Activated naive CD4-positive, alpha-beta T cell treated with anti-CD3 and anti-CD28 coated beads for 36 hours (primary cell): ENCODE data around the gene VEGFB. TPM values are rescaled to one million over a fixed set of nuclear protein-coding genes. Genes with fewer than 3 reads are reported as not detected.

Experiments
- CTCF ChIA-PET: fragments of 350-600 bp; sonication (Branson Sonifier 250); formaldehyde crosslinking; loops from one replicate; lab custom pipeline; 2021; ENCODE audit warnings: antibody characterized with exemption; lab: Charles Lee
- DNase-seq: peaks from one replicate; pipeline ENCODE4 v3.0.0-alpha.2; 2020
- H3K27ac Mint-ChIP-seq: one replicate; pipeline ENCODE4 v1.8.0; 2021; ENCODE audit warnings: mild to moderate bottlenecking, mixed read lengths
- H3K27me3 Mint-ChIP-seq: one replicate; pipeline ENCODE4 v1.8.0; 2021; ENCODE audit warnings: low read depth, mixed read lengths
- H3K36me3 Mint-ChIP-seq: one replicate; pipeline ENCODE4 v1.8.0; 2021; ENCODE audit warnings: low read depth, mixed read lengths
- H3K4me1 Mint-ChIP-seq: one replicate; pipeline ENCODE4 v1.8.0; 2021; ENCODE audit warnings: low read depth, mixed read lengths
- H3K4me3 Mint-ChIP-seq: one replicate; pipeline ENCODE4 v1.8.0; 2021; ENCODE audit warnings: mild to moderate bottlenecking, moderate library complexity, mixed read lengths
- H3K9me3 Mint-ChIP-seq: one replicate; pipeline ENCODE4 v1.8.0; 2021; ENCODE audit warnings: mixed read lengths
- intact Hi-C: fragments of 100-400 bp; cut with micrococcal nuclease; formaldehyde crosslinking; loops from one replicate; pipeline ENCODE4 v1.15.1; 2023
- total RNA-seq, 2 experiments: library from RNA; stranded (reverse); gene quantifications; one replicate each; pipeline ENCODE4 v1.2.3, GENCODE V29; 2021

VEGFB gene
- total RNA-seq, 2 experiments from 2014 or later = 64.2 to 74.5 TPM

DNA sequence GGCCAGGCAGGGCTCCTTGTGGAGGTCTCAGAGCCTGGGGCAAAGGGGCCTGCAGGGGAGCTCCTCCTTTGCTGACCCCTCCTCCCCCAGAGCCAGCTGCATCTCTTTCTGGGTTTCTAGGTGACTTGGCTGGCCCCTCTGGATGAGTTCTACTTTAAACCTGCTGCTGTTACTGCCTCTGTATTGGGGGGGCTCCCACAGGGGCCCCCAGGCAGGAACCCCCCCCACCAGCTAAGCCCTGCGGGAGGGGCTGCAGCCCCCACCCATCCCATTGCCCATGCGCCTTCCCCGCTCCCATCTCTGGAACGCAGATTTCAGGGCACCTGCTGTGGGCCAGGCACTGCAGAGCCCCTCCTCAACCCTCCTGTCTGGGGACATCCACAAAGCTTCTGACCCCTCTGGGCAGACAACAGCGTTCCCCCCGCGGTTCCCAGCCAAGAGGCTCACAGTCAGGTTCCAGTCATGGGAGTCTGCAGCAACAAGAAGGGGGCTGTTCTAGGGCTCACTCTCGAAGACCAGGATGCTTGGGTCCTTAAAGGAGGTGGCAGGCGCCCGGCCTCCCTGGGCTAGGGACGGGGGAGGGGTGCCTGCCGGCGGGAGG lies 16.1 kb downstream of the VEGFB start:
- CTCF ChIA-PET = interaction anchor here (0.5 to 4.1 kb wide), 14 partner anchors 19 to 1431 kb away, joined by 3 to 27 read pairs (median 5); partner anchors contain the start of genes CATSPERZ, ESRRA and FERMT3
- Mint-ChIP-seq H3K9me3 (no peaks in the 10 kb centered on the region), H3K27ac (no peak overlapping the region), H3K4me3 (peak overlapping the region; percentile 76), H3K27me3 (no peaks in the 10 kb centered on the region), H3K36me3 (no peaks in the 10 kb centered on the region), H3K4me1 (peaks cover 13% of the 10 kb centered on the region)
- intact Hi-C loops = loop anchor here (1.0 kb wide), 3 partner anchors 19 to 55 kb away; partner anchors contain the start of genes ESRRA and FERMT3
- no peak for DNase-seq

DNA sequence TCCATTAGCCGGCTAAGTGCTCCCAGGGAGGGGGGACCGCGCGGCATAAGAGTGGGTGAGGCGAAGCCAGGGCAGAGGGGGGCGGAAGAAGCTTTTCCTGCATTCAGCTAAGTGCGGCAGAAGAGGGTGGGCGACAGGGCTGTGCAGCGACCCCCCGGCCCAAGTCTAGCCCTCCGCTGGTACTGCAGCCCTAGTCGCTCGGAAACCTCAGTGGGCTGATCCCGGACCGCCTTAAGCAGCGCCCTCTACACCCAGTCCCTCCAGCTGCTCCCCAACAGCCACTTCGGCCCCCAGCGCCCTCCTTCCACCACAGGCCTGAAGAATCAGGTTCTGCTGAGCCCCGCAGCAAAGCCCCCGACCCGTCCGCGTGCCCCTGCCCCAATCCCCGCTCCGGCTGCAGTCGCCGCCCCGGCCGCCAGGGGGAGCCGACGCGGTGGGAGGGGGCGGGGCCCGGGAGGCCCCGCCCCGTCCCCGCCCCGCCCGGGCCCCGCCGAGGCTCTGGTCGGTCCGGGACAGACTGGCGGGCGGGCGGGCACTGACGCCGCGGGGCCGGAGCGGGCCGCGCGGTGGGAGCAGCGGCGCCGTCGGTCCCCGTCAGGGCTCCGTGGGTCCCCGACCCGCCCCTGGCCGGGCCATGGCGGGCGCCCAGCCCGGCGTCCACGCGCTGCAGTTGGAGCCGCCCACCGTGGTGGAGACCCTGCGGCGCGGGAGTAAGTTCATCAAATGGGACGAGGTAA lies 16.8 kb downstream of the VEGFB start, which contains the start of gene PLCB3:
Gene PLCB3, plus strand, starts transcription at position 515 of the 737 bp plus-strand sequence. Its CDS starts 120 bp downstream, at position 635.
- Mint-ChIP-seq H3K27ac (no peak within 1 kb of the TSS), H3K27me3 (no peaks in the 10 kb centered on the region), H3K36me3 (no peaks in the 10 kb centered on the region), H3K4me3 (peak within 1 kb of the TSS; percentile 84), H3K9me3 (no peaks in the 10 kb centered on the region), H3K4me1 (peaks cover 13% of the 10 kb centered on the region)
- CTCF ChIA-PET = interaction anchor here (0.5 to 4.1 kb wide), 12 partner anchors 8 to 1432 kb away, joined by 3 to 27 read pairs (median 6); partner anchors contain the start of genes CATSPERZ, ESRRA and FERMT3
- intact Hi-C loops = loop anchor here (1.0 kb wide), 3 partner anchors 18 to 54 kb away; partner anchors contain the start of genes ESRRA and FERMT3
- DNase-seq = peak; percentile 54

DNA sequence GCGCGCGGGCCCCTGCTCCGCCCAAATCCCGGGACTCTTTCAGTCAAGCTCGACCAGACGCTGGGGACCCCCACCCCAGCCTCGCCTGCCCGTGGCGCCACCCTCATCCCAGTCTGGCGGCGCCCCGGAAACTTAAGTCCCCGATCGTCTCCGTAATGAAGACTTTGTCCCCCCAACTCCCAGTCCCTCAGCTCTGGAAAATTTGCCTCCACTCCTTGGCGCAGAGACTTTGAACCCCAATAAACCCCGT lies 17.3 kb downstream of the VEGFB start:
- H3K36me3 Mint-ChIP-seq = no peaks in the 10 kb centered on the region
- intact Hi-C loops = loop anchor here (1.0 kb wide), 3 partner anchors 18 to 54 kb away; partner anchors contain the start of genes ESRRA and FERMT3
- no peak for DNase-seq
- H3K9me3 Mint-ChIP-seq = no peaks in the 10 kb centered on the region
- CTCF ChIA-PET = interaction anchor here (1.5 to 4.1 kb wide), 6 partner anchors 9 to 53 kb away, joined by 3 to 27 read pairs (median 14); partner anchors contain the start of genes CATSPERZ, ESRRA and FERMT3
- no peaks in the 10 kb centered on the region for H3K27me3 Mint-ChIP-seq
- H3K4me3 Mint-ChIP-seq = peak overlapping the region; percentile 84
- peaks cover 13% of the 10 kb centered on the region for H3K4me1 Mint-ChIP-seq
- no peak overlapping the region for H3K27ac Mint-ChIP-seq

DNA sequence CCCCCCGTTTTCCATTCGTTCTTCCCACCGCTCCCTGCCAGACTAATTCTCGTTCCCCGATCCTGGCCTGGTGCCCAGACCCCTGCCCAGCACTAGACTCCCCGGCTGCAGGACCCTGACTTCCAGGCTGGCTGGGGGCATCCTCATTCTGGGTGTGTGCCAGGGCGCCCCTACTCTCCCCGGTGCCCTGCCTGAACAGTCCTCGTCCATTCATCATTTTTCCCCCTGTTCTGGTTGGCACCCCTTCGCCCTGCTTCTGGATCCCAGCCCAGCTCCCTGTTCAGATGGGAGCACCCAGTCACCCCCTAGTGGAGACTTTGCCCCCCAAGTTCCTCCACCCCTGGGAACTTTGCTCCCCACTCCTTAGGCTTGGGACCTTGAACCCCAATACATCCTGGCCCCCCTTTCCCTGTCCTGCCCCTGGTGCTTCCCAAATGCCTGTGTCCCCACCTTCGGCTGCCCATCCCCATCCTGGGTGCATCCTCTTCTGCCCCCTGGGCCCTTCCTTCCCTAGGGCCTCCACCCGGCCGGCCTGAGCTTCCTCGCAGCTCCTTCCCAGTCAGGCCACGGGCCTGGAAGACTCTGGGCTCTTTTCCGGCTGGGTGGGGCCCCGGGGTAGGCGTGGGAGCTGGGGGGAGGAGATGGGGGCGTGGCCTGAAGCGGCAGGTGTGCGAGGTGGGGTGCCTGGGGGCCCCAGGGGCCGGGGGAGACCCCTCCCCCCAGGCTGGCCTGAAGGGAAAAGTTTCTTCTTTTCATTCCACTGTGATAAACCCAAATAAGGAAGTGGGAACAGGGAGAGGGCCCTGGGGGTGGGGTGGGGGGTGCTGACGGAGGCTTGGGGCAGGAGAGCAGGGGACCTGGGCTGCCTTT lies 17.9 kb downstream of the VEGFB start:
- Mint-ChIP-seq H3K4me1 (peaks cover 13% of the 10 kb centered on the region), H3K27me3 (no peaks in the 10 kb centered on the region), H3K27ac (no peak overlapping the region), H3K4me3 (peak overlapping the region; percentile 84), H3K36me3 (no peaks in the 10 kb centered on the region), H3K9me3 (no peaks in the 10 kb centered on the region)
- intact Hi-C loops = no loop called here
- DNase-seq = no peak
- CTCF ChIA-PET = interaction anchor here (0.6 to 4.1 kb wide), 8 partner anchors 9 to 319 kb away, joined by 3 to 27 read pairs (median 8); partner anchors contain the start of genes CATSPERZ, ESRRA and FERMT3

DNA sequence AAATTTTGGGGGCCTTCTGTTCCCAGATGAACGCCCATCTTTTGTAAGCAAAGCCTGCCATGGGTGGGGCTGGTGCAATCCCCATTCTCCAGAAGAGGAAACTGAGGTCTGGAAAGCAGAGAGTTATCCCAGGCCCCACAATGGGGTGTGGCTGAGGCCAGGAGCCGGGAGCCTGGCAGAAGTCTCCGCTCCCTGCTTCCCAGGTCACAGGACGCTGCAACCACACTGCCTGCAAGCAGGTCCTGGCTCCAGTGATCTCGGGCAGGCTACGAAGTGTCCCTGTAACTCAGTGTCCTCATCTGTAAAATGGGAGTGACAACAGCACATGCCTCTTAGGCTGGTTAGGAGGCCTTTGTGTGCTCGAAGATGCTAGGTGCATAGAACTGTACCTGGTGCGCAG lies 18.7 kb downstream of the VEGFB start:
- CTCF ChIA-PET = interaction anchor here (0.6 to 3.5 kb wide), 2 partner anchors 10 to 49 kb away, joined by 4 to 27 read pairs; partner anchors contain the start of gene CATSPERZ
- Mint-ChIP-seq H3K9me3 (no peaks in the 10 kb centered on the region), H3K4me3 (no peak overlapping the region), H3K4me1 (peaks cover 13% of the 10 kb centered on the region), H3K27ac (no peak overlapping the region), H3K27me3 (no peaks in the 10 kb centered on the region), H3K36me3 (no peaks in the 10 kb centered on the region)
- DNase-seq = no peak
- intact Hi-C loops = no loop called here

DNA sequence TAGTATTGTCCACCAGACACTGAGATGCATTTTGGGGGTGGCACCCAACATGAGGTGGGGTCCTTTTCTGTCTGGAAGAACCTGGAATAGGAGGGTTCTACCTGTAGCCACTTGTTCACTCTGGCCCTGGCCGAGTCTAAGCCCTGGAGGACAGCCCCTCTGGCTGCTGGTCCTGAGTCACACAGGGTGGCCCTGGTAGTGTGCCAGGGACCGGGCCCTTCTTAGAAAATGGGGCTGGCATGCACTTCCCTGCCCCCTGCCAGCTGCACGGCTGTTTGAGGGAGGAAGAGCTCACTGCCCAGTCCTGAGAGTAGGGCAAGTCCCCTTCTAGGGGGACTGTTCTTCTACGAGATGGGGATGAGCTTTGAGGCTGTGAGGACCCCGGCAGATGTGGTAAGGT lies 19.1 kb downstream of the VEGFB start:
- H3K27me3 Mint-ChIP-seq = no peaks in the 10 kb centered on the region
- no peak for DNase-seq
- no peak overlapping the region for H3K27ac Mint-ChIP-seq
- no peaks in the 10 kb centered on the region for H3K9me3 Mint-ChIP-seq
- CTCF ChIA-PET = interaction anchor here (0.6 kb wide), 1 partner anchor 269 kb away, joined by 3 read pairs; no protein-coding TSS in a partner anchor
- peaks cover 13% of the 10 kb centered on the region for H3K4me1 Mint-ChIP-seq
- H3K36me3 Mint-ChIP-seq = no peaks in the 10 kb centered on the region
- no peak overlapping the region for H3K4me3 Mint-ChIP-seq
- intact Hi-C loops = no loop called here

DNA sequence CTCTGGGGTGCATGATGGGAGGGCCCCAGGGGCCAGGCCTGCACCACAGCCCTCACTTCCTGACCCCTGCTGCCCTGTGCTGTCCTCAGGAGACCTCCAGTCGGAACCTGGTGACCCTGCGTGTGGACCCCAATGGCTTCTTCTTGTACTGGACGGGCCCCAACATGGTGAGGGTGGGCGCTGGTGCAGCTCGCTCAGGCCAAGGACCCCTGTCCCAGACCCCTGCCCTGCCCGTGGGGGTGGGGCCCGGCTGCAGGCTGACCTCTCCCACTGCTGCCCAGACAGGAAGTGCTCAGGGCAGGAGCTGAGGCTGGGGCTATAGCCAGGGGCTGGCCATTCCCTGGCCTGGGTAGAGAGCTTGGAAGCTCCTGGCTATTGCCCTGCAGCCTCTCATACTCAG lies 19.9 kb downstream of the VEGFB start:
- no peak overlapping the region for H3K27ac Mint-ChIP-seq
- intact Hi-C loops = no loop called here
- H3K27me3 Mint-ChIP-seq = no peaks in the 10 kb centered on the region
- H3K4me3 Mint-ChIP-seq = no peak overlapping the region
- CTCF ChIA-PET = no interaction called here
- DNase-seq = no peak
- peaks cover under 1% of the 10 kb centered on the region for H3K36me3 Mint-ChIP-seq
- H3K9me3 Mint-ChIP-seq = no peaks in the 10 kb centered on the region
- peaks cover 14% of the 10 kb centered on the region for H3K4me1 Mint-ChIP-seq

DNA sequence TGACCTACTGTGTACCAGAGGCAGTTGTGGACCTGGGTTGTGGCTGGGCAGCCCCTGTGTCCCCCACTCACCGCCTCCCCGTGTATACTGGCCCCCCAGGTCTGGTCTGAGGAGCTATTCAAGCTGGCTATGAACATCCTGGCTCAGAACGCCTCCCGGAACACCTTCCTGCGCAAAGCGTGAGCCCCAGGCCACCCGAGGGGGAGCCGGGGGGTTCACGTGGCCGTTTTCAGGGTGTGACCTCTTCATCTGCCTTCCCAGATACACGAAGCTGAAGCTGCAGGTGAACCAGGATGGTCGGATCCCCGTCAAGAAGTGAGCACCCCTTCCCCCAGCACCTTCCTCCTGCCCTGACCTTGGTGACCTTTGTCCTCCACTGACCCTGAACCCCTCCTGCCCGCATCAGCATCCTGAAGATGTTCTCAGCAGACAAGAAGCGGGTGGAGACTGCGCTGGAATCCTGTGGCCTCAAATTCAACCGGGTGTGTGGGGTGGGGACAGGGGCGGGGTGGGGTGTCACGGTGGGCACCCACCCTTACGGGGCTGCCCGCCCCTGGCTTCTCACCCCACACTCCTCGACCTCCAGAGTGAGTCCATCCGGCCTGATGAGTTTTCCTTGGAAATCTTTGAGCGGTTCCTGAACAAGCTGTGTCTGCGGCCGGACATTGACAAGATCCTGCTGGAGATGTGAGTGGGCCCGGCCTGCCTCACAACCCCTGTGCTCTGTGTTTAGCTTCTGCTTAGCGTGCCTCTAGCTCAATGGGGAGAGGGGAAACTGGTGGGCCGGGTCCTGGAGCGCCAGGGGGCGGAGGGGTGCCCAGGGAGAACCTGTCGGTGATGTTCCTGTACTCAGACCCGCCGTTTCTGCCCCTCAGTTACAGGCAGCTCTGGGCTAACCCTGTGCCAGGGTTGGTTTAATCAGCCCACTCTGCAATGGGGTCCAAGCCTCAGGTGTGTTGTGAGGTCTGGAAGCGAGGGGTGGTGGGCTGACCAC lies 21.0 kb downstream of the VEGFB start:
- H3K4me1 Mint-ChIP-seq = peaks cover 16% of the 10 kb centered on the region
- H3K27me3 Mint-ChIP-seq = no peaks in the 10 kb centered on the region
- H3K36me3 Mint-ChIP-seq = peaks cover 2% of the 10 kb centered on the region
- intact Hi-C loops = no loop called here
- no peak for DNase-seq
- no peak overlapping the region for H3K4me3 Mint-ChIP-seq
- H3K27ac Mint-ChIP-seq = no peak overlapping the region
- CTCF ChIA-PET = interaction anchor here (1.3 kb wide), 1 partner anchor 43 kb away, joined by 4 read pairs; no protein-coding TSS in a partner anchor
- H3K9me3 Mint-ChIP-seq = no peaks in the 10 kb centered on the region

DNA sequence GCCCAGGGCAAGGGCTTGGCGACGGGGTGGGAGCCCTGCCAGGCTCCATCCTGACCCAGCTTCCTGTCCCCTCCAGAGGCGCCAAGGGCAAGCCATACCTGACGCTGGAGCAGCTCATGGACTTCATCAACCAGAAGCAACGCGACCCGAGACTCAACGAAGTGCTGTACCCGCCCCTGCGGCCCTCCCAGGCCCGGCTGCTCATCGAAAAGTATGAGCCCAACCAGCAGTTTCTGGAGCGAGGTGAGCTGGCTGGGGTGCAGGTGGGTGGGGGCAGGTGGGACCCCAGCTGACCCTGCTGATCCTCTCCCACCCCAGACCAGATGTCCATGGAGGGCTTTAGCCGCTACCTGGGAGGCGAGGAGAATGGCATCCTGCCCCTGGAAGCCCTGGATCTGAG lies 21.9 kb downstream of the VEGFB start:
- H3K4me3 Mint-ChIP-seq = no peak overlapping the region
- no peak overlapping the region for H3K27ac Mint-ChIP-seq
- intact Hi-C loops = no loop called here
- peaks cover 2% of the 10 kb centered on the region for H3K36me3 Mint-ChIP-seq
- no peaks in the 10 kb centered on the region for H3K9me3 Mint-ChIP-seq
- H3K4me1 Mint-ChIP-seq = peaks cover 14% of the 10 kb centered on the region
- no peak for DNase-seq
- no peaks in the 10 kb centered on the region for H3K27me3 Mint-ChIP-seq
- CTCF ChIA-PET = interaction anchor here (1.3 kb wide), 1 partner anchor 42 kb away, joined by 4 read pairs; no protein-coding TSS in a partner anchor

DNA sequence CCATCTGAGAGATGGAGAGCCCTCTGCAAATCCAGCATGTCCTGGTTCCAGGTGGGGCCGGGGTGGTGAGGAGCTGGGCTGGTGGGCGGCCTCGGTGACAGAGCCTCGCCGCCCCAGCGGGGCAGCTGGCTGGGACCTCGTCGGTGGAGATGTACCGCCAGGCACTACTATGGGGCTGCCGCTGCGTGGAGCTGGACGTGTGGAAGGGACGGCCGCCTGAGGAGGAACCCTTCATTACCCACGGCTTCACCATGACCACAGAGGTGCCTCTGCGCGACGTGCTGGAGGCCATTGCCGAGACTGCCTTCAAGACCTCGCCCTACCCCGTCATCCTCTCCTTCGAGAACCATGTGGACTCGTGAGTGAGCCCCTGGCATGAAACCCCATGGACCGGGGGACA lies 24.0 kb downstream of the VEGFB start:
- intact Hi-C loops = no loop called here
- H3K27me3 Mint-ChIP-seq = no peaks in the 10 kb centered on the region
- CTCF ChIA-PET = no interaction called here
- DNase-seq = no peak
- H3K4me3 Mint-ChIP-seq = no peak overlapping the region
- no peaks in the 10 kb centered on the region for H3K9me3 Mint-ChIP-seq
- no peak overlapping the region for H3K27ac Mint-ChIP-seq
- H3K4me1 Mint-ChIP-seq = peaks cover 7% of the 10 kb centered on the region
- H3K36me3 Mint-ChIP-seq = peaks cover 2% of the 10 kb centered on the region

DNA sequence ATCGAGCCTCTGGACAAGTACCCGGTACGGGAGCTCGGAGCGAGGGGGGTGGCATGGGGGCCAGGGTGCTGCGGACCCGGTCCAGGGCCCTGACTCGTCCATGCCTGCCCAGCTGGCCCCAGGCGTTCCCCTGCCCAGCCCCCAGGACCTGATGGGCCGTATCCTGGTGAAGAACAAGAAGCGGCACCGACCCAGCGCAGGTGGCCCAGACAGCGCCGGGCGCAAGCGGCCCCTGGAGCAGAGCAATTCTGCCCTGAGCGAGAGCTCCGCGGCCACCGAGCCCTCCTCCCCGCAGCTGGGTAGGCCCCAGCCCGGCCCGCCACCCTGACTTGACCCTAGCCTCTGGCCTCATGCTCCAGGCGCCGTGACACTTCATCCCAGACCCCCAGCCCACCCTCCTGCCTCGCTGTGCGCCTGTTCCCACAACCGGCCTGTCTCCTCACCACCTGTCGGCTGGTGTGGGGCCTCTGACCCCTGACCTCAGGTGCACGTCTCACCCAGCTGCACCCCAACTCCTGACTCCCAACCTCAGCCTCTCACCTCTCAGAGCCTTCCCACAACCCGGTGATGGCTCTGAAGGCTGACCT lies 24.7 kb downstream of the VEGFB start:
- Mint-ChIP-seq H3K36me3 (peaks cover 2% of the 10 kb centered on the region), H3K4me3 (no peak overlapping the region), H3K4me1 (peaks cover 7% of the 10 kb centered on the region), H3K27me3 (no peaks in the 10 kb centered on the region), H3K9me3 (no peaks in the 10 kb centered on the region), H3K27ac (no peak overlapping the region)
- intact Hi-C loops = no loop called here
- DNase-seq = no peak
- CTCF ChIA-PET = no interaction called here
